Heart right ventricle (tissue), 16 donors: Measurements from ENCODE around the gene TTC29. TPM values are rescaled to one million over a fixed set of nuclear protein-coding genes. Genes with fewer than 3 reads are reported as not detected.

Experiments used
- ATAC-seq, 8 donors: fragments of 200-7000 bp; cut with Tn5 transposase; one replicate each; pipeline ENCODE4 v1.9.1; 2020; ENCODE audit warnings: mild to moderate bottlenecking in 8 of 8, moderate library complexity in 8 of 8, moderate number of reproducible peaks in 1 of 8
- DNase-seq, 2 donors: peaks; one replicate each; pipeline ENCODE4 v3.0.0-alpha.2; 2020
- H3K27ac ChIP-seq, 10 donors: fragments of 200-600 bp; sonication (generic) in 2 of 10; one replicate each; pipeline versions ENCODE4 v1.5.0 to v1.8.0; 2020 to 2022; ENCODE audit warnings: mild to moderate bottlenecking in 3 of 10
- H3K27me3 ChIP-seq, 7 donors: fragments of 200-600 bp; one replicate each; pipeline ENCODE4 v1.8.0; 2021 to 2022; ENCODE audit warnings: mild to moderate bottlenecking in 2 of 7
- H3K36me3 ChIP-seq, 9 donors: fragments of 200-600 bp; sonication (generic) in 1 of 9; one replicate each; pipeline versions ENCODE4 v1.5.0 to v1.8.0; 2020 to 2022; ENCODE audit warnings: mild to moderate bottlenecking in 2 of 9
- H3K4me1 ChIP-seq, 9 donors: fragments of 200-600 bp; sonication (generic) in 1 of 9; one replicate each; pipeline versions ENCODE4 v1.5.0 to v1.8.0; 2020 to 2022; ENCODE audit warnings: mild to moderate bottlenecking in 4 of 9
- H3K4me3 ChIP-seq, 10 donors: fragments of 200-600 bp; sonication (generic) in 2 of 10; one replicate each; pipeline versions ENCODE4 v1.5.0 to v1.8.0; 2020 to 2022; ENCODE audit warnings: mild to moderate bottlenecking in 7 of 10, moderate library complexity in 2 of 10
- H3K9me3 ChIP-seq, 11 donors: fragments of 200-600 bp in 10 of 11; sonication (generic) in 2 of 11; one replicate each; pipeline versions ENCODE4 v1.5.0 to v1.8.0; 2013 to 2022; ENCODE audit warnings: mild to moderate bottlenecking in 2 of 11, control low read depth in 1 of 11, moderate library complexity in 1 of 11
- WGBS, 2 donors: extraction: QIAGEN DNeasy Blood & Tissue Kit; methylation state at CpG; one replicate each; pipeline ENCODE4 v1.1.7; 2013; ENCODE audit warnings: inconsistent platforms in 1 of 2; 5-methylcytosine and 5-hydroxymethylcytosine counted together
- intact Hi-C, 10 donors: fragments of 100-400 bp; cut with DNase I; formaldehyde crosslinking; loops; one replicate each; pipeline versions ENCODE4 v1.11.1 to v1.14.2; 2022
- polyA plus RNA-seq, 2 donors: library from polyadenylated mRNA; stranded (reverse); fragments of 200-250 nt; gene quantifications; one replicate each; pipeline ENCODE4 v1.2.3, GENCODE V29; 2013
- total RNA-seq, 10 donors: library from RNA; stranded (reverse); fragmentation: NEBNext Ultra II Directional in 3 of 10; extraction: Animal tissue kit (Norgen Biotek cat#: 25700) in 3 of 10; gene quantifications; one replicate each; pipeline versions ENCODE4 v1.2.1 to v1.2.4, GENCODE V29; 2021 to 2023
- TF ChIP-seq, protein P1 (sequence below), 9 donors: fragments of 200-600 bp; sonication (generic) in 2 of 9; IDR thresholded peaks; one replicate each; pipeline versions ENCODE4 v1.5.0 to v1.8.0; 2021 to 2022; ENCODE audit warnings: antibody characterized with exemption in 9 of 9, mild to moderate bottlenecking in 5 of 9, moderate library complexity in 1 of 9
- donor health status: Arrhythmogenic right ventricular cardiomyopathy.
- donor health status: ischemic (EF 13 %, LVEDD 7.1; RV severe dilation, severe dysfunction).
- donor health status: healthy with polysubstance abuse.
- donor health status: DM: no; HTN: yes; CAD: no.
- donor health status: DM: no; HTN: no; CAD: no.
- donor health status: ischemic (EF 25% LVEDD 6.9; RV normal size, moderate dysfunction).
- donor health status: ischemic (EF 25% LVEDD 5.7; RV mildly dilated, moderate dysfunction).
- donor health status: healthy.
- donor health status: DM: yes; HTN: yes; CAD: no.
- donor health status: Ischemic cardiomyopathy.
- donor health status: ischemic (EF 35%, LVEDD 5.7; RV mildly dilated, moderate dysfunction).
- donor health status: nonischemic (EF 11% LVEDD 7.7; RV severe dilation, severe dysfunction).
- donor health status: DM: yes; HTN: yes; CAD: no.
- donor health status: PGD.
- donor health status: ischemic (EF 29% LVEDD 5.4; RV normal size, mild dysfunction).
- donor health status: nonischemic (EF 23%, LVEDD 6.1; RV moderate dilation, normal function).

TTC29 gene
- total and polyA plus RNA-seq, 12 donors = 0.28 TPM; not detected in 11

DNA sequence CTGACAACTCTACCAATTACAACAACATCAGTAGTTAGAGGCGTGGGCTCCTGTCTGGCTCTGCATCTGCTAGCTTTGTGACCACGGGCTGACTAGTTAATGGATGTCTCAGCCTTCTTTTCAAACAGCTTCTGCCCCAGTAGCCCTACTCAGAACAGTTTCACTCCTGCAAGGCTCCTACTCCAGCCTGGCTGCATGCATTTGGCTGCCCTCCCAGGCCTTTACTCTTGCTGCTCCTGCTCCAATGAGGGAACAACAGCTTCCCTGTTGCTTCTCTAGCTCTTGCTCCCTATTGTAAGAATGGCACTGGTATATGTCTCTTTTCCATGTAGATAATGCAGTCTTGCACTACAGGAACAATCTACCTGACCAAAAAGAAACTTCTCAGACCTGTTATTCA is 93.3 kb downstream of the TTC29 start:
- DNase-seq = no peak
- WGBS, 2 donors = 70 to 73% methylated on average over 2 of the region's 2 CpGs
- intact Hi-C loops = no loop called here
- no peak for ATAC-seq
- H3K27me3 ChIP-seq = peaks cover 0 to 7% (median 0%) of the 10 kb centered on the region in 7 donors
- no peak overlapping the region for H3K27ac ChIP-seq
- no peaks in the 10 kb centered on the region for H3K9me3 ChIP-seq
- no peak overlapping the region for H3K4me3 ChIP-seq
- no peaks in the 10 kb centered on the region for H3K4me1 ChIP-seq
- TF ChIP-seq, protein P1, sequence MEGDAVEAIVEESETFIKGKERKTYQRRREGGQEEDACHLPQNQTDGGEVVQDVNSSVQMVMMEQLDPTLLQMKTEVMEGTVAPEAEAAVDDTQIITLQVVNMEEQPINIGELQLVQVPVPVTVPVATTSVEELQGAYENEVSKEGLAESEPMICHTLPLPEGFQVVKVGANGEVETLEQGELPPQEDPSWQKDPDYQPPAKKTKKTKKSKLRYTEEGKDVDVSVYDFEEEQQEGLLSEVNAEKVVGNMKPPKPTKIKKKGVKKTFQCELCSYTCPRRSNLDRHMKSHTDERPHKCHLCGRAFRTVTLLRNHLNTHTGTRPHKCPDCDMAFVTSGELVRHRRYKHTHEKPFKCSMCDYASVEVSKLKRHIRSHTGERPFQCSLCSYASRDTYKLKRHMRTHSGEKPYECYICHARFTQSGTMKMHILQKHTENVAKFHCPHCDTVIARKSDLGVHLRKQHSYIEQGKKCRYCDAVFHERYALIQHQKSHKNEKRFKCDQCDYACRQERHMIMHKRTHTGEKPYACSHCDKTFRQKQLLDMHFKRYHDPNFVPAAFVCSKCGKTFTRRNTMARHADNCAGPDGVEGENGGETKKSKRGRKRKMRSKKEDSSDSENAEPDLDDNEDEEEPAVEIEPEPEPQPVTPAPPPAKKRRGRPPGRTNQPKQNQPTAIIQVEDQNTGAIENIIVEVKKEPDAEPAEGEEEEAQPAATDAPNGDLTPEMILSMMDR (IDR thresholded peaks at IDR 0.05) = no peak
- no peaks in the 10 kb centered on the region for H3K36me3 ChIP-seq

- intact Hi-C loops = no loop called here
- TF ChIP-seq, protein P1 (IDR thresholded peaks at IDR 0.05) = no peak
- peaks cover 0 to 6% (median 3%) of the 10 kb centered on the region in 7 donors for H3K27me3 ChIP-seq
- ATAC-seq = no peak
- no peak for DNase-seq
- no peak overlapping the region for H3K27ac ChIP-seq
- no peaks in the 10 kb centered on the region for H3K9me3 ChIP-seq
- no peaks in the 10 kb centered on the region for H3K36me3 ChIP-seq
- 54 to 58% methylated on average over 5 of the region's 5 CpGs for WGBS, 2 donors
- H3K4me3 ChIP-seq = no peak overlapping the region
- H3K4me1 ChIP-seq = no peaks in the 10 kb centered on the region
These were observed 98.3 kb downstream of the TTC29 start for GRCh38 chr4:146847345-146847744.

GRCh38 chr4:146846882-146847281 is 98.8 kb downstream of the TTC29 start:
- 39 to 44% methylated on average over 6 of the region's 6 CpGs for WGBS, 2 donors
- no peak for ATAC-seq
- Histone ChIP-seq H3K4me3 (no peak overlapping the region), H3K27me3 (peaks cover 0 to 6% (median 3%) of the 10 kb centered on the region in 7 donors), H3K4me1 (no peaks in the 10 kb centered on the region), H3K9me3 (no peaks in the 10 kb centered on the region), H3K27ac (no peak overlapping the region), H3K36me3 (no peaks in the 10 kb centered on the region)
- DNase-seq = no peak
- intact Hi-C loops = no loop called here
- TF ChIP-seq, protein P1 (IDR thresholded peaks at IDR 0.05) = no peak

- ATAC-seq (no peak), DNase-seq (no peak)
- Histone ChIP-seq H3K36me3 (no peaks in the 10 kb centered on the region), H3K4me3 (no peak overlapping the region), H3K27ac (no peak overlapping the region), H3K4me1 (no peaks in the 10 kb centered on the region), H3K9me3 (no peaks in the 10 kb centered on the region), H3K27me3 (peaks cover 0 to 6% (median 3%) of the 10 kb centered on the region in 7 donors)
- TF ChIP-seq, protein P1 (IDR thresholded peaks at IDR 0.05) = no peak
- intact Hi-C loops = no loop called here
- WGBS, 2 donors = 47 to 54% methylated on average over 4 of the region's 4 CpGs
These were observed 100.9 kb downstream of the TTC29 start for GRCh38 chr4:146844761-146845160.
